Upper lobe of left lung (tissue), 6 donors: ENCODE data around the gene BACE2. TPM values are rescaled to one million over a fixed set of nuclear protein-coding genes. Genes with fewer than 3 reads are reported as not detected.
"Not testable (repeated sequence)": the region's sequence is repeated elsewhere in the genome, so short reads cannot be mapped to it uniquely, and the experiment has no call there.

ENCODE experiments used
- ATAC-seq, 2 donors: fragments of 200-7000 bp; cut with Tn5 transposase; one replicate each; pipeline ENCODE4 v1.9.1; 2022; ENCODE audit warnings: mild to moderate bottlenecking in 2 of 2, moderate library complexity in 2 of 2; ENCODE audit not compliant: low FRiP score in 2 of 2
- DNase-seq, 2 donors: peaks; one replicate each; pipeline ENCODE4 v3.0.0-alpha.2; 2019 to 2020
- H3K27ac ChIP-seq, 4 donors: fragments of 200-600 bp; sonication (generic); one replicate each; pipeline ENCODE4 v1.5.1; 2016 to 2019
- H3K27me3 ChIP-seq, 4 donors: fragments of 200-600 bp; sonication (generic); one replicate each; pipeline ENCODE4 v1.5.1; 2017 to 2019
- H3K36me3 ChIP-seq, 4 donors: fragments of 200-600 bp; sonication (generic); one replicate each; pipeline ENCODE4 v1.5.1; 2016 to 2019
- H3K4me1 ChIP-seq, 4 donors: fragments of 200-600 bp; sonication (generic); one replicate each; pipeline ENCODE4 v1.5.1; 2018 to 2019
- H3K4me3 ChIP-seq, 4 donors: fragments of 200-600 bp; sonication (generic); one replicate each; pipeline ENCODE4 v1.5.1; 2017 to 2019; ENCODE audit warnings: mild to moderate bottlenecking in 2 of 4, moderate library complexity in 1 of 4
- H3K9me3 ChIP-seq, 4 donors: fragments of 200-600 bp; sonication (generic); one replicate each; pipeline ENCODE4 v1.5.1; 2018 to 2019
- EP300 ChIP-seq, 4 donors: sonication (generic); formaldehyde crosslinking; IDR thresholded peaks; one replicate each; pipeline ENCODE4 v1.5.1; 2017; ENCODE audit warnings: antibody characterized with exemption in 4 of 4, control low read depth in 2 of 4
- POLR2A ChIP-seq, 4 donors: fragments of 450-650 bp; IDR thresholded peaks; one replicate each; pipeline ENCODE4 v1.5.1; 2016 to 2017; ENCODE audit warnings: antibody characterized with exemption in 4 of 4, mild to moderate bottlenecking in 2 of 4
- POLR2AphosphoS5 ChIP-seq, 2 donors: sonication (generic); formaldehyde crosslinking; IDR thresholded peaks; one replicate each; pipeline ENCODE4 v1.5.1; 2017; ENCODE audit warnings: antibody characterized with exemption in 2 of 2
- WGBS, 2 donors: methylation state at CpG; one replicate each; pipeline ENCODE4 v1.1.5; 2017 to 2018; 5-methylcytosine and 5-hydroxymethylcytosine counted together
- total RNA-seq, 6 donors: library from RNA; depleted of rRNA in 4 of 6; stranded (reverse); fragments of >200 nt in 4 of 6; gene quantifications; one replicate each; pipeline versions ENCODE4 v1.1.0 to v1.2.1, GENCODE V29; 2016 to 2021
- TF ChIP-seq, protein P1 (sequence below), 6 experiments: fragments of 450-650 bp in 4 of 6; fragments of 200-600 bp in 2 of 6; sonication (generic) in 2 of 6; IDR thresholded peaks; one replicate each; pipeline ENCODE4 v1.5.1; 2016 to 2019; ENCODE audit warnings: antibody characterized with exemption in 6 of 6
- donor health status: DM: no; HTN: no; CAD: no; lungs with moderate emphysema.
- donor health status: DM: no; HTN: yes; CAD: no; lungs with severe emphysema.

Gene BACE2
- total RNA-seq, 6 donors from 2014 or later: 15.1 to 43.0 (median 26.3) TPM

- H3K36me3 ChIP-seq: peaks cover 0 to 70% (median 15%) of the 10 kb centered on the region in 4 donors
- WGBS, 2 donors: 87 to 90% methylated on average over 12 of the region's 12 CpGs
Observed at GRCh38 chr21:41251961-41252642, 84.1 kb downstream of the BACE2 start.

DNA sequence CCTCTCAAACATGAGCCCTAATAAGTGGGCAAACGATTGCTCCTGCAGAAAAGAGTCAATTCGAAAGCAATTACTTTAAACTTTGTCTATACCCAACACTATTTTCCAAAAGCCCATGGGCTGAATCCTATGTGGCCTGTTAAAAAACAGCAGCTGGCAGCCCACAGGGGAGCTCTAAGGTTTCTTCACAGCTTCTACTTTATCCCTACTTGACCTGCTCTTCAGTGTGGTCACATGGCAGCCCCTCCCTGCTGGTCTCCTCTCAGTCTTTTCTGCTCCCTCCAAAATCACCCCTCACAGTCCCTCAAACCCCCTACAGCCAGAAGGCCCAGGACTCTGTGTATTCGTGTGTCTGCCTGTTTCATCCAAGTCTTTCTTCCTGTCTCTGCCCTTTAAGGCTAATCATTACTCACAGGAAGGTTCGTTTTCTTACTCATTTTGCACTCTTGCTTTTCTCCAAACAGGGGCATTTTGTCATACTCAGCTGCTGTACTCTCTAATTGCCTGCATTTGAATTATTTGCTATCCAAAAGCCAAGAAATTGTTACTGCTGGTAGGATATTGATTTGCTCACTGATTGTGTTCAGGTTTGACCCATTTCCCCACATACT is 86.2 kb downstream of the BACE2 start:
- no peaks in the 10 kb centered on the region for H3K27me3 ChIP-seq
- 65 to 89% methylated on average over 4 of the region's 4 CpGs for whole genome bisulfite sequencing, 2 donors
- DNase-seq (no peak), ATAC-seq (no peak)
- no peak for TF ChIP-seq POLR2AphosphoS5 (IDR thresholded peaks at IDR 0.05)
- TF ChIP-seq POLR2A (IDR thresholded peaks at IDR 0.05): no peak
- TF ChIP-seq EP300 (IDR thresholded peaks at IDR 0.05): no peak
- TF ChIP-seq, protein P1, sequence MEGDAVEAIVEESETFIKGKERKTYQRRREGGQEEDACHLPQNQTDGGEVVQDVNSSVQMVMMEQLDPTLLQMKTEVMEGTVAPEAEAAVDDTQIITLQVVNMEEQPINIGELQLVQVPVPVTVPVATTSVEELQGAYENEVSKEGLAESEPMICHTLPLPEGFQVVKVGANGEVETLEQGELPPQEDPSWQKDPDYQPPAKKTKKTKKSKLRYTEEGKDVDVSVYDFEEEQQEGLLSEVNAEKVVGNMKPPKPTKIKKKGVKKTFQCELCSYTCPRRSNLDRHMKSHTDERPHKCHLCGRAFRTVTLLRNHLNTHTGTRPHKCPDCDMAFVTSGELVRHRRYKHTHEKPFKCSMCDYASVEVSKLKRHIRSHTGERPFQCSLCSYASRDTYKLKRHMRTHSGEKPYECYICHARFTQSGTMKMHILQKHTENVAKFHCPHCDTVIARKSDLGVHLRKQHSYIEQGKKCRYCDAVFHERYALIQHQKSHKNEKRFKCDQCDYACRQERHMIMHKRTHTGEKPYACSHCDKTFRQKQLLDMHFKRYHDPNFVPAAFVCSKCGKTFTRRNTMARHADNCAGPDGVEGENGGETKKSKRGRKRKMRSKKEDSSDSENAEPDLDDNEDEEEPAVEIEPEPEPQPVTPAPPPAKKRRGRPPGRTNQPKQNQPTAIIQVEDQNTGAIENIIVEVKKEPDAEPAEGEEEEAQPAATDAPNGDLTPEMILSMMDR (IDR thresholded peaks at IDR 0.05): no peak
- peaks cover 0 to 8% (median 0%) of the 10 kb centered on the region in 4 donors for H3K9me3 ChIP-seq
- H3K4me1 ChIP-seq: no peaks in the 10 kb centered on the region
- no peak overlapping the region for H3K27ac ChIP-seq
- H3K36me3 ChIP-seq: peaks cover 0 to 66% (median 15%) of the 10 kb centered on the region in 4 donors
- no peak overlapping the region for H3K4me3 ChIP-seq

More at GRCh38 chr21:41251961-41252642, 84.1 kb downstream of the BACE2 start:
- Histone ChIP-seq H3K4me1 (no peaks in the 10 kb centered on the region), H3K9me3 (peaks cover 0 to 8% (median 0%) of the 10 kb centered on the region in 4 donors), H3K27me3 (no peaks in the 10 kb centered on the region), H3K27ac (no peak overlapping the region), H3K4me3 (no peak overlapping the region)
- ATAC-seq (no peak), DNase-seq (no peak)
- TF ChIP-seq, protein P1 (IDR thresholded peaks at IDR 0.05): no peak
- TF ChIP-seq EP300 (IDR thresholded peaks at IDR 0.05): no peak

- no peak for DNase-seq
- TF ChIP-seq, protein P1 (IDR thresholded peaks at IDR 0.05): no peak
- TF ChIP-seq POLR2A (IDR thresholded peaks at IDR 0.05): no peak
- no peak for TF ChIP-seq POLR2AphosphoS5 (IDR thresholded peaks at IDR 0.05)
- TF ChIP-seq EP300 (IDR thresholded peaks at IDR 0.05): no peak
- Histone ChIP-seq H3K4me1 (no peaks in the 10 kb centered on the region), H3K36me3 (peaks cover 0 to 66% (median 15%) of the 10 kb centered on the region in 4 donors), H3K4me3 (no peak overlapping the region), H3K9me3 (peaks cover 0 to 8% (median 0%) of the 10 kb centered on the region in 4 donors), H3K27ac (no peak overlapping the region), H3K27me3 (no peaks in the 10 kb centered on the region)
- no peak for ATAC-seq
- 94 to 96% methylated on average over 9 of the region's 9 CpGs for WGBS, 2 donors
Observed at GRCh38 chr21:41255190-41255589, 87.2 kb downstream of the BACE2 start.

GRCh38 chr21:41256231-41256630 is 88.3 kb downstream of the BACE2 start:
- DNase-seq, ATAC-seq, H3K27me3 ChIP-seq, H3K4me1 ChIP-seq, H3K27ac ChIP-seq, H3K9me3 ChIP-seq, H3K4me3 ChIP-seq: not testable (repeated sequence)
- 100% methylated on average over 1 of the region's 1 CpG for WGBS, 2 donors
- peaks cover 0 to 61% (median 10%) of the 10 kb centered on the region in 4 donors for H3K36me3 ChIP-seq

GRCh38 chr21:41256771-41257702 is 89.1 kb downstream of the BACE2 start:
- Histone ChIP-seq H3K36me3 (peaks cover 0 to 53% (median 6%) of the 10 kb centered on the region in 4 donors), H3K27ac (no peak overlapping the region), H3K4me3 (no peak overlapping the region), H3K27me3 (no peaks in the 10 kb centered on the region), H3K4me1 (no peaks in the 10 kb centered on the region), H3K9me3 (peaks cover 0 to 8% (median 0%) of the 10 kb centered on the region in 4 donors)
- no peak for ATAC-seq
- TF ChIP-seq, protein P1 (IDR thresholded peaks at IDR 0.05): no peak
- TF ChIP-seq EP300 (IDR thresholded peaks at IDR 0.05) (no peak), POLR2A (IDR thresholded peaks at IDR 0.05) (no peak), POLR2AphosphoS5 (IDR thresholded peaks at IDR 0.05) (no peak)
- no peak for DNase-seq
- 95 to 96% methylated on average over 22 of the region's 22 CpGs for WGBS, 2 donors
